AG09309 (cell line): Measurements from ENCODE around the gene ARMH3.

Experiments
- DNase-seq: peaks from one replicate; pipeline ENCODE4 v3.0.0-alpha.2; 2010; ENCODE audit warnings: low read depth
- H3K4me3 ChIP-seq: 2 replicates; pipeline ENCODE4 v1.5.1; 2011; ENCODE audit warnings: mild to moderate bottlenecking, low read depth, low read length, moderate library complexity; ENCODE audit not compliant: control insufficient read depth
- TF ChIP-seq, protein P1 (sequence below): IDR thresholded peaks from 2 replicates; pipeline ENCODE4 v1.5.1; 2011; ENCODE audit warnings: mild to moderate bottlenecking, low read depth, low read length, inconsistent platforms; ENCODE audit not compliant: insufficient read depth, control insufficient read depth; ENCODE audit errors: missing control alignments

ARMH3 gene

DNA sequence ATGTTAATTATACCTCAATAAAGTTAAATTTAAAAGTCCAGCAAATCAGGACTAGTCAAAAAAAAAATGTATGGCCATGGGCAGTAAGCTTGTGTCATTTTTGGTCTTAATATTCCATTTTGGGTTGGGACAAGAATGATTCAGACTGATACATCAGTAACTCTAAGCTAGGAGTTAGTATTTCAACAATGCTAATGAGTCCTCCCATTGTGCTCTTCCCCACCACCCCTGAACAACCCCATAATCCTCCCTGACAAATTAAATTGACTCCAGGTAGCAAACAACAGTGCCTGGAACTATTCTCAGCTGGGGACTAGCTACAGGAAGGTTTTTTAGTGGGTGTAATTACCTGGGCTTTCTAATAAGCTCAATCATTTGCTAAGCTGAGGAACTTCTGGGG is 181.7 kb downstream of the ARMH3 start:
- H3K4me3 ChIP-seq: no peak overlapping the region
- DNase-seq: no peak
- TF ChIP-seq, protein P1, sequence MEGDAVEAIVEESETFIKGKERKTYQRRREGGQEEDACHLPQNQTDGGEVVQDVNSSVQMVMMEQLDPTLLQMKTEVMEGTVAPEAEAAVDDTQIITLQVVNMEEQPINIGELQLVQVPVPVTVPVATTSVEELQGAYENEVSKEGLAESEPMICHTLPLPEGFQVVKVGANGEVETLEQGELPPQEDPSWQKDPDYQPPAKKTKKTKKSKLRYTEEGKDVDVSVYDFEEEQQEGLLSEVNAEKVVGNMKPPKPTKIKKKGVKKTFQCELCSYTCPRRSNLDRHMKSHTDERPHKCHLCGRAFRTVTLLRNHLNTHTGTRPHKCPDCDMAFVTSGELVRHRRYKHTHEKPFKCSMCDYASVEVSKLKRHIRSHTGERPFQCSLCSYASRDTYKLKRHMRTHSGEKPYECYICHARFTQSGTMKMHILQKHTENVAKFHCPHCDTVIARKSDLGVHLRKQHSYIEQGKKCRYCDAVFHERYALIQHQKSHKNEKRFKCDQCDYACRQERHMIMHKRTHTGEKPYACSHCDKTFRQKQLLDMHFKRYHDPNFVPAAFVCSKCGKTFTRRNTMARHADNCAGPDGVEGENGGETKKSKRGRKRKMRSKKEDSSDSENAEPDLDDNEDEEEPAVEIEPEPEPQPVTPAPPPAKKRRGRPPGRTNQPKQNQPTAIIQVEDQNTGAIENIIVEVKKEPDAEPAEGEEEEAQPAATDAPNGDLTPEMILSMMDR: no peak

DNA sequence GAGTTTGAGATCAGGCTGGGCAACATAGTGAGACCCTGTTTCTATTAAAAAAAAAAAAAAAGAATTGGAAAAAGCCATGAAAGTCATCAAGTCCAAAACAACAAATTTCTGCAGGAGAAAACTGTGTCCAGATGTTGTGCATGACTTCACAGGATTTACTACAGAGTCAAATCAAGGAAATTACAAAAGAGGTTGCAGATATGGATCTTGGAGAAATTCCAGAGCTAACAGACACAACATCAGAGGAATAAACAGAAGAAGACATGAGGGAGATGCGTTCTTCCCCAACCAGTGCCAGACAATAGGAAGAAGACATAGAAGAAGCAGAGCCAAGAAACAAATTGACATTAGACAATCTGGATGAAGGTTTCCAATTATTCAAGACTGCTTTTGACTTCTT is 188.0 kb downstream of the ARMH3 start:
- no peak overlapping the region for H3K4me3 ChIP-seq
- DNase-seq: no peak
- TF ChIP-seq, protein P1: no peak

DNA sequence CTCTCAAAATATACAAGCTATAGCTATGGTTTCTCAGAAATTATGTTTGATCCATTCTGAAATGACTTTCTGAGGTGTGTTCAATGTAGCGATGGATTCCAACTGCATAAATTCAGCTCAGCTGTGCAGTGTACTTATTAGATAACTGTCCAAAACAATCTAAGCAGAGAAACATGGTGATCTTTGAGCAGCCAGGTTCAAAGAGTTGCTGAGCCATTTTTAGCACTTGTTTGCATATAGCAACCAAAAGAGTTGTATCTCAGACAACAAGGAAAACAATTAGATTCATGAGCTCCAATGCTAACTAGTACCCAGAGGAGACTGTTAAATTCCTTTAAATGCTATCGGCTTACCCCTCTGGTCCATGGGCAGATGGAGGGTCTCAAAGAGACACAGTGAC is 196.4 kb downstream of the ARMH3 start:
- DNase-seq: no peak
- no peak overlapping the region for H3K4me3 ChIP-seq
- TF ChIP-seq, protein P1: no peak

DNA sequence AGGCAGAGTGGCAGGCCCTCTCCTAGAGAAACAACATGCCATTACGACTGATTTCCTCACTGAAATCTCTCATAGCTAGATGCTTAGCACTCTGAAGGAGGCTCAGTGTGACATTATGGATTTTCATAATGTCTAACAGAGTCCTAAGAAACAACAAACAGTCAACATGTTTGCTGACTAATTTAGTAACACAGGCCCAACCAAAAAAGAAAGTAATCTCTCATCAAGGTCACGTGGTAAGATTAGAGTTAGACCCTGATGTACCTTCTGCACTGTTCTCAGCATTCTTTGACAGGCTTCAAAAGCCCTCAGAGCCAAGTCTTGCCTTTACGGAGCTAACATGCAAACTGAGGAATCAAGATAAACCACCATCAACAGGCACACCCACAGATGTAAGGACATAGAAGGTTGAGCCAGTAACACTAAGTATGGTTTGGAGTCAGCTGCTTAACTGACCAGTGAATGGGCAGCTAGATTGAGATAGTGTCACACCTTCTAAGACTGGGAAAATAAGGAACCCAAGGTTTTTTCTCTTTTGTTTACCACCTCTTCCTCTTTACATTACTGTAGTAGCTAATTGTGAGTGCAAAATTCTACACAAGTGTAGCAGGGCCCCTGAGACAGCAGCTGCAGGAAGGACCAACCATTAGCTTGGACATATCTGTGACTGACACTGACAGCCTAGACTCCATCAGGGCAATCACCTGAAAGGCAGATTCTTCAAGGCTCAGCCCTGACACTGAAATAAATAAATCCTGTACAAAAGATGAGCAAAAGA is 197.1 kb downstream of the ARMH3 start:
- no peak for DNase-seq

DNA sequence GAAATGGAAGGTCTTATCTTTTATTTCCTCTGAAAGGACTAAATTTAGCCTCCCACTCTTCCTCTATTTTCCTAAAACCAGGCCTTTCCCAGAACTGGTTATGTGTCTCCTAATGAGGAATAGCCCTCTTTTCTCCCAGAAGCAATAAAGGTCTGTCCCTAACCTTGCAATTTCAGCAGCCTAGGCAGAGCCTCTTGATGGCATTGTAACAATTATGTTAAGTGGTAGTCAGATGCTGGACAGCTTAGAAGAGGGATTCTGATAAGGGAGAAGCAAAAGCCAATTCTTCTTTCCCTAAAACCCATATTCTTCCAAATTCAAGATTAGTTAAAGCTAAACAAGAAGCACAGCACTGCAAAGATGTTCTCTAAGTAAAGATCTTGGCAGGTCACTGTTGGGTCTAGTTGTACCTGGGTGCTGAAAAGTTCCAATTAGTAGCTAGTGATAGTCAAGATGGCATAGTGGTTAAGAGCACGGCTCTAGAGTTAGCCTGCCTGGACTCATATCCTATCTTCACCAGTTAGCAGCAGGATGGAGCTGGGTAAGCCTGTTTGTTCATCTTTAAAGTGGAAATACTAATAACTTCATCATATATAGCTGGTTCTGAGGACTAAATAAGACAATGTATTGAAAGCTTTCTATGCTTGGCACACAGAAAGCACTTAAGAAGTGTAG is 198.0 kb downstream of the ARMH3 start:
- no peak for DNase-seq
- no peak overlapping the region for H3K4me3 ChIP-seq
- TF ChIP-seq, protein P1: no peak

More for the DNA sequence above, 197.1 kb downstream of the ARMH3 start:
- TF ChIP-seq, protein P1: no peak
- H3K4me3 ChIP-seq: no peak overlapping the region

DNA sequence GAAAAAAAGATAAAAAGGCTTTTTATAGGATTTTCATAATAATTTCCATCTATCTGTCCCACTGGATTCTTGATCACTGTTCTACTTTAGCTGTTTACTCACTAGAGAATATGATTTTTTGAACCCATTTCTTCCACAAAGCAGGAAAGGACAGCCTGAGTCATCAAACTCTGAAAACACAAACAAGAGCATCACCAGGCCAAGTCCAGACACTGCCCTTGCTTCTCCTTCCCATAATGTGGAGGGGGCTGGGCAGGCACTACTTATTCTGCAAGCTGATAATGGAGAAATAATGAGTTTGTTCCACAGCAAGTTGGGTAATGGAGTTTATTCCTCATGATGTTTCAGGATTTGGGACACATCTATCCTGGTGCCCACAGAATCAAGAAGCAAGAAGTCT is 199.3 kb downstream of the ARMH3 start:
- TF ChIP-seq, protein P1: no peak
- H3K4me3 ChIP-seq: no peak overlapping the region
- no peak for DNase-seq
